M059J (cell line): ENCODE measurements around the gene TEX13B. TPM values are rescaled to one million over a fixed set of nuclear protein-coding genes. Genes with fewer than 3 reads are reported as not detected.

Source experiments
- DNase-seq: peaks from one replicate; pipeline ENCODE4 v3.0.0-alpha.2; 2012; ENCODE audit warnings: low read depth
- total RNA-seq: library from RNA; depleted of rRNA; stranded (reverse); fragments of >200 nt; shearing (Covaris generic); gene quantifications from 2 replicates; pipeline ENCODE4 v1.2.3, GENCODE V29; 2014; rRNA removed

Gene TEX13B
- total RNA-seq, 1 experiment from 2014 or later = not detected

- no peak for DNase-seq
Observed at GRCh38 chrX:107936434-107936730, 45.8 kb downstream of the TEX13B start.

- peak; percentile 11 for DNase-seq
Observed at GRCh38 chrX:107935664-107936433, 46.3 kb downstream of the TEX13B start.

GRCh38 chrX:107935200-107935599 is 47.0 kb downstream of the TEX13B start:
- DNase-seq = peak; percentile 27

- no peak for DNase-seq
Observed at GRCh38 chrX:107934262-107934661, 47.9 kb downstream of the TEX13B start.

Other genes starting within 250 kb of the TEX13B start
- 36.8 and 44.6 TPM in 2 replicates for gene TSC22D3, start 206.6 kb downstream of the TEX13B start, total RNA-seq
- gene NCBP2L, start 204.6 kb downstream of the TEX13B start, total RNA-seq = not detected in 2 replicates
- gene MID2, start 156.5 kb downstream of the TEX13B start, total RNA-seq = 9.7 and 12.2 TPM in 2 replicates
- gene VSIG1, start 62.7 kb upstream of the TEX13B start, total RNA-seq = 0.15 TPM in 1 of 2 replicates, not detected in the other
- 148 and 193 TPM in 2 replicates for gene PSMD10, start 109.2 kb upstream of the TEX13B start, total RNA-seq
- 21.9 and 31.2 TPM in 2 replicates for gene ATG4A, start 109.4 kb upstream of the TEX13B start, total RNA-seq